ENCODE results near the gene CELF2.
"Not testable (repeated sequence)": the region's sequence is repeated elsewhere in the genome, so short reads cannot be mapped to it uniquely, and the experiment has no call there.

CELF2 gene

GRCh38 chr10:11017570-11018431, at the start of gene CELF2:
Gene CELF2, plus strand, starts transcription at chr10:11017872. Its CDS starts 218 bp downstream, at chr10:11018090.
- DNase-seq (ENCODE audit: low read depth in 1 of 2, low spot score in 1 of 2), result peak in 1 of 2 donors; percentile 22

DNA sequence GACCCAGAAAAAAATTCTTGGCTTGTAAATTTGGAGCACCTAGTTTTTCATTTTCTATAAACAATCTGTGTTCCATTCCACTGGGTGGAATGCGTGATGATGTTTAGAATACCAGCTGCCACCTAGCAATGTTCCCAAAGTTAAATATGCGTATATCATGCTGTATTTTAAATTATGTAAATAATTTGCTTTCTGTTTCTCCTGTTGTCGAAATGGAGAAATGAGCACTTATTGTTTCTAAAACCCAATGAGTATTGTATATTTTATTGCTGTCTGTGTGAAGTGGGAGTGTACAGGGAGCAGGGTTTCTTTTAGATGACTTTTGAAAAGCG, 49.4 kb upstream of the CELF2 start:
- no peak for DNase-seq (ENCODE audit: low read depth in 1 of 2, low spot score in 1 of 2)

DNA sequence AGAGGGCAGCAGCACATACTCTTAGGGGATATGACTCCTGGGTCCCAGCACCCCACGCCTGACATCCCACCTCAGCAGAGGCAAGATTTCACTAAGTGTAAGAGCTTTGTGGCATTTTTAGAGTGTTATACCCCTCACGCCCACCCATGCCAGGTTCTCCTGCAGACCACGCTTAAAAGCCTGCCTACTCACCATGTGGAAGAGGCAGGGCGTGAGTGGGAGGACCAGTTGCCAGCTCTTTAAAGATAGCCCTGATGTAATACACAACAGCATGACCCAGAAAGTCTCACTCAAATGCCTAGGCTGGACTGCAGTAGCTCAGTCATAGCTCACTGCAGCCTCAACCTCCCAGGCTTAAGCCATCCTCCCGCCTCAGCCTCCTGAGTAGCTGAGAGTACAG, 44.4 kb upstream of the CELF2 start:
- no peak for DNase-seq (ENCODE audit: low read depth in 1 of 2, low spot score in 1 of 2)

- DNase-seq (ENCODE audit: low read depth in 1 of 2, low spot score in 1 of 2), result no peak
These were observed 42.0 kb upstream of the CELF2 start for GRCh38 chr10:10975647-10976046.

GRCh38 chr10:10976652-10977051, 41.0 kb upstream of the CELF2 start:
- DNase-seq (ENCODE audit: low read depth in 1 of 2, low spot score in 1 of 2), result no peak

GRCh38 chr10:10977226-10977956, 40.3 kb upstream of the CELF2 start:
- DNase-seq (ENCODE audit: low read depth in 1 of 2, low spot score in 1 of 2), result no peak

DNA sequence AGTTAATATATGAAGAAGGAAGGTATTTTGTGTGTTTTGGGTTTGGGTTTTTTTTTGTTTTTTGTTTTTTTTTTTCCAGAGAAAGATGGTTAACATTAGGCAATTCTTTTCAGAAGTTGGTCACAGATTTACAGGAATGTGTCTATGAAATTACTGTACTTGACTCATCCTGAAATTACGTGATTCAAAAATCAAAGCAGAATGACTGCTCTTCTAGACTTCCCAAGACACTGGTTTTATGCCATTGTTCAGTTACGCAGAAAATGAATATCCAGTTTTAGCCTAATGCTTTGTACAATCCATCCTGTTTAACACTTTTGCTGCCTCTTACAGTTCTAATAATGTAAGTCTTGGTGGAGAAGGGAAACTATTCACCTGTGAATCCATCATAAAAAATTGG, 39.7 kb upstream of the CELF2 start:
- DNase-seq (ENCODE audit: low read depth in 1 of 2, low spot score in 1 of 2), result no peak

GRCh38 chr10:10985361-10985760, 32.3 kb upstream of the CELF2 start:
- no peak for DNase-seq (ENCODE audit: low read depth in 1 of 2, low spot score in 1 of 2)

DNA sequence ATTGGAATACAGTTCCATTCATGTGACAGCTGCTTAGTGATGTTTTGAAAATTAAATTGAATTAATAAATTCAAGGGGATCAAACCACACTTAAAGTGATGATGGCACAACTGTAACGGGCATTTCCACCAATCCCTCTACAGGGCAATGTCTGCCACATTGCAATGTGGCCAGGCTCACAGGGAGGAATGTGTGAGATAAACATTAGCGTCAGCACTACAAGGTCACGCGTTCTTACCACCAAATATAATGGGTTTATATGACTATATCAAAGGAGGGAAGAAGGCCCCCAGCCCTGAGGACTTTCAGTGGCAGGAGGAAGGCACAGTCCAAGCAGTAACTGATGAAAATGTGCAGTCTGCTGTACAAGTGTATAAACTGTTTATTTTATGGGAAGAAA, 31.1 kb upstream of the CELF2 start:
- no peak for DNase-seq (ENCODE audit: low read depth in 1 of 2, low spot score in 1 of 2)

DNA sequence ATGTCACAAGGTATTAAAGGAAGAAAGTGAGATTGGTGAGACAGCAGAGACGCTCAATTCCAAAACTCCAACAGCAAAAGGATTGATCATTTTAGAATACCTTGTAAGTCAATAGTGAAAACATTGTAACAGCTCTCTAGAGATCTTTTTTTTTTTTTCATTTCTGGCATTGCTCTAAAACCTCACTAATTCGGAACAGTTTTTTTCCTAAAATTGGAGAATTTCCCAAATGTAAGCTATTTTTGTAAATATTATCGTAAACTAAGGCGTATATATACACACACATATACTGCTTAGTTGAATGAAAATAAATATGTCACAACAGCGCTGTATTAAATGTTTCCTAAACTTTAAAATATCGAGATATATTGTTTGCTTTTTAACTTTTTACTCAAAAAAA, 30.6 kb upstream of the CELF2 start:
- DNase-seq (ENCODE audit: low read depth in 1 of 2, low spot score in 1 of 2), result no peak

DNA sequence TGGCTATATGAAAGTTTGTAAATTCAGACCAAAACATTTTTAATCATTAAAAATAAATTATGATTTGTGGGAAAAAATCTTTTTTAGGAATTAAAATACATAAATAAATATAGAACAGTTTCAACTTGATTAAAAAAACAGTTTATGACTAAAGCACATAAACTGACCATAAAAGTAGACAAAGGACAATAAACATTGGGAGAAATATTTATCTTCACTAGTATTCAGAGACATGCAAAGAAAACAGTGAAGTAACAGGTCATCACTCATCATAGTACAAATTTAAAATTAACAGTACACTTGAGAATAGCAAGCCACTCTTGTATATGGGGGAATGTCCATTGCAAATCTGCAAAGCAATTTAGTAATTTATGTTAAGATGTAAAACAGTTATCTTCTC, 28.0 kb upstream of the CELF2 start:
- DNase-seq (ENCODE audit: low read depth in 1 of 2, low spot score in 1 of 2), result no peak

- DNase-seq (ENCODE audit: low read depth in 1 of 2, low spot score in 1 of 2), result no peak
These were observed 26.5 kb upstream of the CELF2 start for GRCh38 chr10:10991144-10991543.

DNA sequence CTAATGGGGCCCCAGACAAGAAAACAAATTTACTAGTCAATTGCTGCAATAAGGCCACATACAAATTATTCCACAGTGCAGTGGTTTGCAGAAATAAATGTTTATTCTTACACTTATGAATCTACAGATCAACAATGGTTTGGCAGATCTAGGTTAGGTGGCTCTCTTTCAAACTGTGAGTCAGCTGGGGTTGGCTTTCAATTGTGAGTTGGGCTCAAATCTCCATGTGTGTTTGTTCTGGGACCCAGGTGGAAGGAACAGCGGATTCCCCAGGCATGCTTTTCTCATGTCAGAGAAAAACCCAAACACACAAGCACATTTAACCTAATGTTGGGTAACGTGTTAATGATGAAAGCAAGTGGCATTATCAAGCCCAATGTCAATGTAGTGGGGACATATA, 25.6 kb upstream of the CELF2 start:
- no peak for DNase-seq (ENCODE audit: low read depth in 1 of 2, low spot score in 1 of 2)

DNA sequence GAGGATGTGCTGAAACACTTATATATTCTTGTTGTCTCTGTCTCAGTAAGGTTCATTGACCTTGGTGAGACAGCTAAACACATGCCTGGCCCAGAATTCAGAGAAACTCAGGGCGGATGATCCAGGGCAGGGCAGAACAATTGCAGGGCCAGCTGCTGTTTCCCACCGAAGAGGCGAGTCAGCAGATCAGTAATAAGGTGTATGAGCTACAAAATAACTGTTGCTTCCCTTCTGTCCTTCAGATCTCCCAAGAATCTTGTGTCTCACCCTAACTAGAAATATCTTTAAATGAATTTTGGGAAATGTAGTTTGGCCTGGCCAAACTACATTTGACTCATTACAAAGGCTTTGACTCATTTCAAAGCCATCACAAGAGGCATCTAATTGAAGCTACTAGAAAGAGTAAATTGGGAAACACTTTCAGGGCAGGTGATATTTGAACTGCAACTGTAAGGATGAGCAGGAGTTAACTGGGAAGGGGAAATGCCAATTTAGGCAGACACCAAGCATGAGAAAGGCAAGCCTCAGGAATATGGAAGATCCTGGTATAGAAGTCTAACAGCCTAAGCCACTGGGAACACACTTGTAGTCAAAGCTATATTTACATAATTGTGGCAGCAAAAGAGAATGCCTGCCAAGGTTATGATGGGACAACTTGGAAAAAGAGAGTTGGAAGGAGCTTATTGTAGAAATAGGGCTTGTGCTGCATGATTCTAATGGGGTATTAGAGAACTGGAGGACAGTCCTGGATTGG, 24.5 kb upstream of the CELF2 start:
- DNase-seq (ENCODE audit: low read depth in 1 of 2, low spot score in 1 of 2), result no peak

DNA sequence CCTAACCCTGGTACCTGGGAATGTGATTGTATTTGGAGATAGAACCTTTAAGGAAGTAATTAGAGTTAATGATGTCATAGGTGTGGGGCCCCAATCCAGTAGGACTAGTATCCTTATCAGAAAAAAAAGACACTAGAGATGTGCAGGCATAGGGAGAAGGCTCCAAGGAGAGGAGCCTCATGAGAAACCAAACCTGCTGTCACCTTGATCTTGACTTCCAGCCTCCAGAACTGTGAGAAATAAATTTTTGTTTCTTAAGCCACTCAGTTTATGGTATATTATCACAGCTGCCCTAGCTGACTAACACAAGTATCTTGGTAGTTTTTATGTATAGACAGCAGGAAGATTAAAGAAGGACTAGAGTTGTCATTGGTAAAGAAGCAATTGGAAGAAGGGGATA, 23.9 kb upstream of the CELF2 start:
- DNase-seq (ENCODE audit: low read depth in 1 of 2, low spot score in 1 of 2), result no peak

DNA sequence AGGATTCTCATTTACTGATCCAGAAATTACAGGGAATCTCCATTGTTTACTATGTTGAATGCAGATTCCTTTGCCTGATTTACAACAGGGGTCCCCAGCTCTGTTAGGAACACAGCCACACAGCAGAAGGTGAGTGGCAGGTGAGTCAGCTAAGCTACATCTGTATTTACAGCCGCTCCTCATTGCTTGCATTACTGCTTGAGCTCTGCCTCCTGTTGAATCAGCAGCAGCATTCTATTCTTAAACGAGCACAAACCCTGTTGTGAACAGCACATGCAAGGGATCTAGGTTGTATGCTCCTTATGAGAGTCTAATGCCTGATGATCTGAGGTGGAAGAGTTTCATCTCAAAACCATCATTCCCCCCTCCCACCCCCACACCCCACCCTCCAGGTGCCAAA, 23.3 kb upstream of the CELF2 start:
- DNase-seq (ENCODE audit: low read depth in 1 of 2, low spot score in 1 of 2), result no peak

DNA sequence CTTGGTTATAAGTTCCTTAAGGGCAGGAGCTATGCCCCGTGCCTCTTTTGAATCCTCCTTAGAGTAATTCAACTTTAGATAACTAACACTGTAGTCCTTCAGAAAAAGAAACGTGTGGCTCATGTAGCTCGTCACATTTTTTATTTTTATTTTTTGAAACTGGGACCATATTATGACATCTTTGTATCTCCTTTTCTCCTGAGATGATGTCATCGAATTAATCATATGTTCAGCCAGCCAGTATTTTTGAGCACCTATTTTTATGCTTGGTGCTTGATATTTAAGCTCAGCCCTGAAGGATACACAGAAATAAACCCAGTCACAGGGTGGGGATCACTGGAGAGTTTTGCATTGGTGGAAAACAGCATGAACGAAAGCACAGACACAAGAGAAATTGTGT, 22.6 kb upstream of the CELF2 start:
- no peak for DNase-seq (ENCODE audit: low read depth in 1 of 2, low spot score in 1 of 2)

DNA sequence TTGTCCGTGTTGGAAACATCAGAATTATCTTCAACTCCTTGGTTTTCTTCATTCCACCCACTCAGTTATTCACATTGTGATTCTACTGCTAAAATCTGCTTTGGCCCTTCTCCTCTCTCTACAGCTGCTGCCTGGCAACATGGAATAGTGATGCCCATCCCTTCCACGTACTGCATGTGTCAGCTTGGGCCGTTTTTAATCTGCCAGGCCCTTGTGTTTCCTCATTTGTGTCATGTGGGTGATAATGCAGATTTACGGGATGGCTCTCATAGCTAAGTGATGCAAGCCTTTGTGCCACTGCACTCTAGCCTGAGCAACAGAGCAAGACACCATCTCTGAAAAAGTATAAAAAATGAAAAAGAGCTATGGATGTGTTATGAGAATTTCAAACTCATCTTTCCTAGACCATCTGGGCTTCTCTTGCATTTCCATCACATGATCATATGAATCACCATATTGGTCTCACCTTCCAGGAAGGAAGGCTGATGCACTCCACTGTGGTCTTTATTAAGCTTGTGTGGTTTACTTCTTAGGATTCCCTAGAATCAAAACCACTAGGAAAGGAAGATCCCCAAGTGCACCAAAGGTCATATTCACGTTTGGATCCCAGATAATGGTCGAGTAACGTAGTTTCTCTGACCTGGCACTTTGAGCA, 20.6 kb upstream of the CELF2 start:
- no peak for DNase-seq (ENCODE audit: low read depth in 1 of 2, low spot score in 1 of 2)

DNA sequence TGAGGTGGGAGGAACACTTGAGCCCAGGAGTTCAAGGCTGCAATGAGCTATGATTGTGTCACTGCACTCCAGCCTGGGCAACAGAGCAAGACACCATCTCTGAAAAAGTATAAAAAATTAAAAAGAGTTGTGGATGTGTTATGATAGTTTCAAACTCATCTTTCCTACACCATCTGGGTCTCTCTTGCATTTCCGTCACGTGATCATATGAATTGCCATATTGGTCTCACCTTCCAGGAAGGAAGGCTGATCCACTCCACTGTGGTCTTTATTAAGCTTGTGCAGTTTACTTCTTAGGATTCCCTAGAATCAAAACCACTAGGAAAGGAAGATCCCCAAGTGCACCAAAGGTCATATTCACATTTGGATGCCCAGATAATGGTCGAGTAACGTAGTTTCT, 18.2 kb upstream of the CELF2 start:
- not testable (repeated sequence) for DNase-seq (ENCODE audit: low read depth in 1 of 2, low spot score in 1 of 2)

- no peak for DNase-seq (ENCODE audit: low read depth in 1 of 2, low spot score in 1 of 2)
These were observed 15.2 kb upstream of the CELF2 start for GRCh38 chr10:11002485-11002884.

- no peak for DNase-seq (ENCODE audit: low read depth in 1 of 2, low spot score in 1 of 2)
These were observed 14.8 kb upstream of the CELF2 start for GRCh38 chr10:11002916-11003315.

Data from activated T-helper 1 cell treated with anti-CD3 and anti-CD28 coated beads, Interleukin-2, amount 50 U/mL, for 16 hours (primary cell).